GM10248 (cell line): ENCODE measurements around the gene RAB2B.

ENCODE experiments used
- CTCF ChIA-PET: fragments of 300-600 bp; sonication (Branson Sonifier 250); formaldehyde crosslinking; extraction: SDS; loops from one replicate; lab custom pipeline; 2021; ENCODE audit warnings: antibody characterized with exemption; lab: Yijun Ruan, JAX
- POLR2A ChIA-PET: fragments of 350-650 bp; sonication (Branson Sonifier 250); formaldehyde crosslinking; extraction: SDS; loops from one replicate; lab custom pipeline; 2020; ENCODE audit warnings: antibody characterized with exemption; lab: Yijun Ruan, JAX
- DNase-seq: peaks from one replicate; pipeline ENCODE4 v3.0.0; 2012; ENCODE audit errors: extremely low spot score
- TF ChIP-seq, protein P1 (sequence below): IDR thresholded peaks from 2 replicates; pipeline ENCODE4 v1.5.1; 2012; ENCODE audit warnings: mild to moderate bottlenecking, low read depth; ENCODE audit errors: extremely low read depth, missing control alignments, control extremely low read depth

RAB2B gene

DNA sequence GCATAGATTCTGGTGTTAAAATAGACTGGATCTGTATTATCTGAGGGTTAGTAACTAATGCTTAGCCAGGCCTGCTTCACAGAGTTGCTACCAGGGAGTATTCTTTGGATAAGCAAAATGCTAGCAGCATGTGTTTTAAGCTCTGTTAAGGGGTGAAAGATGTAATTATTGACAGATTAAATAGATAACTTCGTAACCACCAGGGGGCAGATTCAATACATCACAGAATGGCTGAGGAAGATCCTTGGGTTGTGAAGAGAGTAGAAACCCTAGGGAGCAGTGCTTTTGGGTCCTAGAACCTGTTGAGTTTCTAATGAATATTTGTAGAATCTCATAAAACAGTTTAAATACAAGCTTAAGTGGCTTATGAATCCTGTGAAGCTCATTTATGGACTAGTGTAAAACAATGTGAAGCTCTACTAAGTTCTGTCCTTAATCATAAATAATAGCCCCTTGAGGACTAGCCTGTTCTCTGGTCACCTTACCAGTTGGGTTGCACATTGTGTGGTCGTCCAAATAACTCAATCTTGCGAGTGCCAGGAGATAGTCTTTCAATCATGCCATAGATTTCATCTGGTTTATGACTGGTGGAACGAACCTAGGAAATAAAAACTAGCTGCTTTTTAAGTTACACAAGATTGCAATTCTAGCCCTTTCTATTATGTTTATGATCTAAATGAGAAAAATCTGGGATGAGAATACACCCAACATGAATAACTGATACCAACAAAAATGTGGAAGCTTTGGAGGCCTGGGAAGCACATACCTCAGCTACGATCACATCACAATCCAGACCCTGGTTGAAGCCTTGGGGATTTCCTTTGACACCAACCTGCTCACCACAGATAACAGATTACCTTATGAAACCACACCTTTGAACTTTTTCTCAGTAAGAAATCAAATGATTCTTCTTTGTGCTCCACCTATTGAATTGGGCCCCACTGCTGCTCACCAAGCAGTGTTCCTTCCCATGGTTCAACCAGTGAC, 22.1 kb upstream of the RAB2B start:
- DNase-seq, result peak; percentile 44
- TF ChIP-seq, protein P1, sequence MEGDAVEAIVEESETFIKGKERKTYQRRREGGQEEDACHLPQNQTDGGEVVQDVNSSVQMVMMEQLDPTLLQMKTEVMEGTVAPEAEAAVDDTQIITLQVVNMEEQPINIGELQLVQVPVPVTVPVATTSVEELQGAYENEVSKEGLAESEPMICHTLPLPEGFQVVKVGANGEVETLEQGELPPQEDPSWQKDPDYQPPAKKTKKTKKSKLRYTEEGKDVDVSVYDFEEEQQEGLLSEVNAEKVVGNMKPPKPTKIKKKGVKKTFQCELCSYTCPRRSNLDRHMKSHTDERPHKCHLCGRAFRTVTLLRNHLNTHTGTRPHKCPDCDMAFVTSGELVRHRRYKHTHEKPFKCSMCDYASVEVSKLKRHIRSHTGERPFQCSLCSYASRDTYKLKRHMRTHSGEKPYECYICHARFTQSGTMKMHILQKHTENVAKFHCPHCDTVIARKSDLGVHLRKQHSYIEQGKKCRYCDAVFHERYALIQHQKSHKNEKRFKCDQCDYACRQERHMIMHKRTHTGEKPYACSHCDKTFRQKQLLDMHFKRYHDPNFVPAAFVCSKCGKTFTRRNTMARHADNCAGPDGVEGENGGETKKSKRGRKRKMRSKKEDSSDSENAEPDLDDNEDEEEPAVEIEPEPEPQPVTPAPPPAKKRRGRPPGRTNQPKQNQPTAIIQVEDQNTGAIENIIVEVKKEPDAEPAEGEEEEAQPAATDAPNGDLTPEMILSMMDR, result peak; percentile 35
- ChIA-PET POLR2A (interaction anchor here (0.9 kb wide), 1 partner anchor 19 kb away, joined by 3 read pairs; no protein-coding TSS in a partner anchor), CTCF (interaction anchor here (0.6 to 6.2 kb wide), 29 partner anchors 9 to 162 kb away, joined by 3 to 80 read pairs (median 6); partner anchors contain the start of genes CHD8, METTL3, RAB2B and SALL2)

DNA sequence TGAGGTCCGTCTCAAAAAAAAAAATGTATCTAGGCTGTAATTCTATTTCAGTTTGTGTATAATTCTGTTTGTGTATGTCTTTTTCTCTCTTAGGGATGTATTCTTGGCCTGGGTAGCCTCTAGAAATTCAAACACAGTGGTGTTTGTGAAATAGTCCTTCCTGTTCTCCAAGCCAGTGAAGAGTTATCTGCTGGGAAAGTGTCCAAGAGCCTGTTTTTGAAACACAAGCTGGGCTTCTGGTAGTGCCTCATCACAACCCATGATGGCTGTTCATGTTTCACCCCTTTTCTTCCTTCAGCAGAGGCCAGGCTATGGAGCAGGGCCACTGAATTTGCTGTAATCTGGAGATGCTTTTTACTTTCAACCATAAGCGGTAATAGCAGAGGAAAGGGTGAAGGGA, 19.7 kb upstream of the RAB2B start:
- CTCF ChIA-PET, result interaction anchor here (3.0 to 6.2 kb wide), 4 partner anchors 9 to 62 kb away, joined by 18 to 80 read pairs (median 28); partner anchors contain the start of genes RAB2B and TOX4

DNA sequence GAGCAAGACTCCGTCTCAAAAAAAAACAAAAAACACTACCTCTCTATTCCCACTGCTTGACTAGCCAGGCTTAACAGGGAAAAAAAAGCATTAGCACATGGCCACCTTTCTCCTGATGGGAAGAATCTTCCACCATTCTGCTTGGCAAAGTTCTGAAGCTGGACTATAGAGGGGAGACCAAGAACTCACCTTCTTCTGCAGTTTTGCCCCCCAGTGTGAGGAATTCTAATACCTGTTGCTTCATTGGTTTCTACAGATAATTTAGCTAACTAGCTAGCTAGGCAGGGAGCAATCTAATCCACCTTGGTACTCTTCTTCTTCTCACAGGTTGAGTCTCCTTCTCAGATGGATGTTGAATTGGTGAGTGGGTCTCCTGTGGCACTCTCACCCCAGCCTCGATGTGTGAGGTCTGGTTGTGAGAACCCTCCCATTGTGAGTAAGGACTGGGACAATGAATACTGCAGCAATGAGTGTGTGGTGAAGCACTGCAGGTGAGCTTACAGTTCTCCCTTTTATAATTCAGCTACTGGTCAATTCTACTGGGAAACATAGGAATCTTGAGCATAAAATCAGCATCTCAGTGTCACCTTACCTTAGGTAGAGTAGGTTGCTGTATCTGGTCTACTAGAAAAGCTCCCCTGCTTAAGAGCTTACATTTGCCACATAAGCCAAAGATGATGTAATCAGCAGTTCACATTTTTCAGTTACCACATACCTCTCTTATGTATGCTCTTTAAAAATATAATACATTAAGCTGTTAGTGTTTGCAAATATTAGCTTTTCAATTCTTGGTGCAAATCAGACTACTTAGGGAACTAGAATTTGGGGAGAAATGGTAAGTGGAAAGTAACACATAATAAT, 18.4 kb upstream of the RAB2B start:
- CTCF ChIA-PET, result interaction anchor here (0.7 to 2.1 kb wide), 7 partner anchors 13 to 264 kb away, joined by 3 to 18 read pairs (median 4); partner anchors contain the start of genes CHD8, RAB2B and TOX4
- DNase-seq, result no peak
- POLR2A ChIA-PET, result interaction anchor here (0.7 to 1.0 kb wide), 2 partner anchors 16 kb away, joined by 3 read pairs; partner anchors contain the start of gene METTL3
- TF ChIP-seq, protein P1, result no peak

More for the DNA sequence above, 19.7 kb upstream of the RAB2B start:
- TF ChIP-seq, protein P1, result no peak
- no peak for DNase-seq
- POLR2A ChIA-PET, result no interaction called here

DNA sequence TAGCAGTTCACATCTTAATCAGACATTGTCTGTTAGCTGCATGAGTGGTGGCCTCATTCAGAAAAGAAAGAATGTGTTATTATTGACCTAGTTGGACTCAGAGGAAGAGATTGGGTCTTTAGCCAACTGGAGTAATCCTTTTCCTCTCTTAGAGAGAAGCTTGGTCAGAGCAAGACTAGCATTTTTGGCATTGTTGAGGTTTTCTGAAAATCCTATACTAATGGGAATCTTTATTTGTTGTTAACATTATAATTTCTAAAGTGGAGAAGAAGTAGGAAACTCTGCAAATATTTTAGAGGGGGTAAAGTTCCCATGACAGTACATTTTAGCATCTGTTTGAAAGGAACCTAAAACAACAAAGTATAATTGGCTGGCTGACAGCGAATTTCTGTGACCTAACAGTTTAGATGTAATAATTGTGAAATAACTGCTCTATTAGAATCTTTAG, 9.9 kb upstream of the RAB2B start:
- TF ChIP-seq, protein P1, result no peak
- CTCF ChIA-PET, result interaction anchor here (0.9 to 2.4 kb wide), 2 partner anchors 9 to 11 kb away, joined by 3 to 23 read pairs; partner anchors contain the start of gene TOX4
- DNase-seq, result no peak
- POLR2A ChIA-PET, result interaction anchor here (0.6 kb wide), 1 partner anchor 1144 kb away, joined by 10 read pairs; no protein-coding TSS in a partner anchor

DNA sequence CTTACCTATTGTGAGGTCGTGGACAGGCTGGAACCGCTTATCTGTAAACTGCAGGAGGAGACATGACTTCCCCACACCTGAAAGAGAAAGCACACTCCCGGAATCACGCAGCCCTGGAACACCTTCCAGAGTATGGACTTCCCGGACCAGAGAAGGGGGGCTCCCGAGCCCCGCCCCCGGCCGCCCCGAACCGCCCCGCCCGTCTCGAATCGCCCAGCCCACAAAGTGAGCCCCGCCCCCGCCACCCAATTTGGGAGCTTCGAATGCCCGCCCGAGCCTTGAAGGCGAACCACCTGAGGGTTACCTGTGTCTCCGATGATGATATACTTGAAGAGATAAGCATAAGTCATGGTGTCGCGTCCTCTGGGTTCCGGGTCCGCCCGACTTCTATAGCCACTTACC, 235 bp downstream of the RAB2B start:
- no peak for DNase-seq
- ChIA-PET POLR2A (interaction anchor here (0.6 to 2.0 kb wide), 4 partner anchors 27 to 1186 kb away, joined by 3 to 7 read pairs (median 5); partner anchors contain the start of gene METTL3), CTCF (interaction anchor here (0.6 to 4.1 kb wide), 22 partner anchors 12 to 221 kb away, joined by 3 to 34 read pairs (median 4); partner anchors contain the start of genes CHD8 and METTL3)
- TF ChIP-seq, protein P1, result no peak
